ENCODE data around the gene MACROD2.

The MACROD2 gene

DNA sequence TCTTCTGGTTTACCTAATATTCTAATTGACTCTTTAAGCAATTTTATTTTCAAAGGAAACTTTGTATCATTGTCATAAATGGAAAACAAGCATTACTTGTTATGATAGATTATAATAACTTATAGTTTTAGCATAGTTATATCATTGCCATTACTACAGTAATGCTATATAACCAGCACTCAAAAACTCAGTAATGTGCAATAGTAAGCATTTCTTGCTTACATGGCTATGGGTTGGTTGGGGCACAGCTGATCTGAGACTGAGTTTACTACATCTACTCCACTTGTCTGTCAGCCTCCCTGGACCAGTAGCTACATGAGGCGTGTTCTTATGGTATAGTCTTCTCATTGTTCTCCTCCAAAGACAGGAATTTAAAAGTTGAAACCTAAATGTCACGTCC lies 1427.7 kb downstream of the MACROD2 start:
- no peak for DNase-seq (ENCODE audit: low read depth in 2 of 2)

DNA sequence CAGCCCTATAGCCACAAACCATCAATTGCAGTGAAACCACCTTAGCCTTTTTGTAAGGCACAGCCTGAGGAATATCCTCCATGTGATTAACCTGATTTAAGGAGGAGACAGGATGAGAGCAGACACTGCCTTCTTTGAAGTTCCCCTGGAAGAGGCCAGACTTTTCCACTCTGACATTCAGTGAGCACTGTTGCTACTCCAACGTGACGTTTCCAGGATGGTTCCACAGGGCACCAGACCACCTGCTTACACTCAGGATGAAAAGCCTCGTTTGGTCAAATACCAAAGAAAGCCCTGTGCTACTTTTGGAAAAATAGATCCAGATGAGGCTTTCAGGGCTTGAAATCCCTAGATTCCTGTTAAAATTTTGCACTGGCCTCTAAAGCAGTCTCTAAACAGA lies 1444.2 kb downstream of the MACROD2 start:
- no peak for DNase-seq (ENCODE audit: low read depth in 2 of 2)

DNA sequence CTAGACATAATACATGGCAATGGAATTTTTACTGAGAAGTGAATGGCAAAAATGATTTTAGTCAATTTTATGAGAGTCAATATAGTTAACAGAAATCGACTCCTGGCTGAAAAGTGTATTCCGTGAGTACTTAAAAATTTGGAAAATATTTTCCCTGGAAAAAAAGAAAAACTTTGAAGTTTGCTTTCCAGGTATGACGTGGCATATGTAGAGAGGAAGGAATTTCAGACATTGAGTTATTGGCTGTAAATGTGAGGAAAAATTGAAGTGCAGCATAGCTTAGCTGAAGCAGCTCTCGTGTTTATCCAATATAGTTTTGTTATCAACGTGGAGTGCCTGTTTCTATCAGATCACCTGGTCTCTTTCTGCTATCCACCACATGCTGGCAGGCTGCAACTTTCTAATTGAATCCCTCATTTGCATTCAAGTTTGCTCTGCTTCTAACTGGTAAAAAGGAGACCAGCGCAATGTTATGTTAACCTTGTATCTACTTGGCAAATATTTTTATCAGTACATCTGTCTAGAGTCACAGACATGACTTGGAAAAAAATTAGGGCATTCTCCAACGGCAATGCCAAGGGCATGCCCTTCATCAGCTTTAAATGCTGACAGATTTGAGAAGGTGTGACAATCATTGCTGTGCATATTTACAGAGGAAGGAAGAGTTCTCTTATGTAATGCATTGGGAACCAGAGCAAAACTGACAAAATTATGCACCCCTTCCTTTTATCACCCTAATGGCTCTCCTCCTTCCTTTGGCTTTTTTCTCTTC lies 1444.9 kb downstream of the MACROD2 start:
- no peak for DNase-seq (ENCODE audit: low read depth in 2 of 2)

DNA sequence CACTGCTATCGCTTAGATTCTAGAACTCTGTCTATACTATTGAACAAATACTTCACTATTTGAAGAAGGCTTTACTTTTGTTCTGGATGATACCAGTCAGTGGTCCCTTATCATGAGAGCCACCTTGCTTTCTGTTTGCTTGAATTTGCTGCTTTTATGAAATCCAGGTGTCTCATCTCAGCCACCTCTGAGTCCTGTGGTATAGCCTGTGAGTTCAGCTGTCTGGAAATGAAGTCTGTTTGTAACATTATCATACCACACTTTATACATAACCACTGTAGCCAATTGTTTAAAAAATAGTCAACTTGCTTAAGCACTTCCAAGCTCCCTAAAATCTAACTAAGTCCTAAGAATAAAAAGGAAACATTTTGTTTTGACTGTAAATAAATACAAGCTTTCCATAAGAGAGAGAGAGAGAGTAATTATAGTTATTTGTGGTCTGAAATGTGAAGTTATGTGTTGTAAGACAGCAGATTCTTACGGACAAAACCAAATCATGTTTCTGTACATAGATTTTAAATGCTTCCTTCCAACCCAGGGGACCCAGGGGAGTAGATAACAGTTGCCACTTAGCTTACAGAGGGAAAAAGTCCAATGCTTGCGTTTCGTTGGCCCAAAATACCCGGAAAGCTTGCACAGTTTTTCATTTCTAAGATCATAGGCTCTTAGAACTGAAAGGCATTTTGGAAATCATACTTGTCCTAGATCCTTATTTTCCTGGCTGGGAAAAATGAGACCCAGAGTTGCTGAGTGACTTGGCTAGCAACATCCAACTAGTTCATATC lies 1449.9 kb downstream of the MACROD2 start:
- no peak for DNase-seq (ENCODE audit: low read depth in 2 of 2)

DNA sequence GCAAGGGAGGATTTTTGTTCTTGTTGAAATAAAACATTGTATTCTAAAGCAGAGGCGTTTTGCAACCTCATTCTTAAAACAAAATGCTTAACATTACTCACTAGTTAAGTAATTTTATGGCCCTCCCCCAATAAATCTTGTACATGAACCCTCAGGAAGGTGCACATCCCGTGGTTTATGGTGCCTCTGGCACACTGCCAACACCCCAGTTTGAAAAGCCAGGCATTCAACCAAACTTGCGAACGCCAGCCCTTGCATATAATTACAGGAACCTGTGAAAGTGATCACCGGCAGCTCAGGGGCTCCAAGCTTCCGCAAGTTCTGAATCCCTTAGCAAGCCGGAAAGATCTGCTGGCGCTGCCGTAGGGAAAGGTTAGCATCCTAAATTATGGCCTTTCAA lies 1451.1 kb downstream of the MACROD2 start:
- DNase-seq (ENCODE audit: low read depth in 2 of 2): no peak

DNA sequence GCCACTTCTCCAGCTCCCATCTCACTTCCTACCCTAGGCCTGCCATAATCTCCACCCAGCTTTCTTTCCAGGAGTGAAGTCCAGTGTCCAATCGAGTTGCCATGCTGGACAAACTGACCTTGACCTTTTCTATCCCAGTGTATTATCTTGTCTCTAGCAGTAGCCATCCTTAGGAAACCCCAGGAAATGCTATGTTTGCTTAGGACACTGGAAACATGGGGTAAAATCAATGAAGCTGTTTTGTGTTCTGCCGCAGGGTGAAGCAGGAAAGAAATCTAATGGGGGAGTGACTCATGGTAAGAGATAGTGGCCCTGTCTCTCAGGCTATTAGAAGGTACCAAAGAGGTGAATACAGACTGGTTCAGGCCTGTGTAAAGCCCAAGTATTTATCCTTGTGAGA lies 1452.2 kb downstream of the MACROD2 start:
- no peak for DNase-seq (ENCODE audit: low read depth in 2 of 2)

DNA sequence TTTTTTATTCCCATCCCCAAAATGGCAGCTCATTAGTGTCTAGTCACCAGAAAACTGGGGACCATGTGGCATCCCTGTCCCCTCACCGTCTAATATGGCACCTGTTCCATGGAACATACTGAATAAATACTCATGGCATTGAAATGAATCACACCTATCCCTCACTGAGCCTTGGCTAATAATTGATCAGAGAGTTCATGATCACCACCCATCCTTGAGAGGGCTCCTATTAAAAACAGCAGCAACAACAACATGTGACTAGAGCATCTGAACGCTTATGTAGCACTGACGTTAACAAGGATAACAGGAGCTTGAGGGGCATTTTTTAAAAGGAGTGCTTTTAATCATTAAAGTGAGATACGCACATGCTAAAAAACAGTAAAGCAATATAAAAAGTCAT lies 1453.7 kb downstream of the MACROD2 start:
- no peak for DNase-seq (ENCODE audit: low read depth in 2 of 2)

DNA sequence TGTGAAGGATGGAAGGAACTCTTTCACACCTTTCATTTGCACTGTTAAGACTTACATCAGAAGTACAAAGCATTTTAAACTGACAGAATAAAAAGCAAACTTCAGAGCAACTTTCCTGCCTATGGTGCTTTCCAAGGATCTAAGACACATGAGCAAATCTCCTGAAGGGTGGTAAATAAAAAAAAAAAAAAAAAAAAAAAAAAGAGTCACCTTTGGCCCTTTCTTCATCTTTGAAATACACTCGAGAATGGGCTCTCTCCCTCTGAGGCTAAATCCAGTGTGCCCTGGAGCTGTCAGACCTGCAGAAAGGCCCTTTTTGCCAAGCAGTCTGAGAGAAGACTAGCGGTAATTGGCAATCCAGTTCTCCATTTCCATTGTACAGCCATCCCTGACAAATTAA lies 1455.9 kb downstream of the MACROD2 start:
- DNase-seq (ENCODE audit: low read depth in 2 of 2): no peak

DNA sequence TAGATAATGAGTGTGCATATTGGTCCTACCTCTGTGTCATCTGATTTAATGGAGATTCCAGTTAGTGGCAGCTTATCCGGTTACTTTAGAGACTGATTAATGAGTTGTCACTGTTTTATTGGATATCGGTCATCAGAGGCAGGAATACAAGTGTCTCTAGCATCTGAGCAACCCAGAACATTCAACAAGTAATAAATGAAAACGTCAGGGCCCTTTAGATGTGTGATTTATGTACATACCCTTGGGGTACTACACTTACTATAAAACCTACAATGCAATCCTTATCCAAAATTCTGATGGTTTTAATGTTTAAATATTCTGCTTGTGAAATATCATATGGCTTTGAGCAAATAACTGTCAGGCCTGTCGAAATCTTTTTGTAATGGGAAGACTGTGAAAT lies 1460.0 kb downstream of the MACROD2 start:
- no peak for DNase-seq (ENCODE audit: low read depth in 2 of 2)

DNA sequence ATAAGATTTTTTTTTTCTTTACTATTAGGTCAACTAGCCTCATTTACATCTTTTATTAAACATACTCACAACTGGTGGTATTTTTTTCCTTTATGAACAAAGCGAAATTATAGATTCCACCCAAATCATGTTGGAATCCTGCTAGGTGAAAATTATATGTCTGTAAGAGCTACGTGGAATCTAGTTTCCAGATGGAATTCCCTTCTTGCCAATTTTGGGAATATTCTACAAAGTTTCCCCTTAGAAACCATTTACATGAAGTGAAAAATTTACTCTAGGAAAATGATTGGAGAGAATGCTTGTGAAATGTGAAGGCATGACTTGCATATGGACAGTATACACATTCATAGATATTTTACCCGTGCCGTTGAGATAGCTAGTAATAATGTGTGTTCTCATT lies 1466.6 kb downstream of the MACROD2 start:
- DNase-seq (ENCODE audit: low read depth in 2 of 2): no peak

DNA sequence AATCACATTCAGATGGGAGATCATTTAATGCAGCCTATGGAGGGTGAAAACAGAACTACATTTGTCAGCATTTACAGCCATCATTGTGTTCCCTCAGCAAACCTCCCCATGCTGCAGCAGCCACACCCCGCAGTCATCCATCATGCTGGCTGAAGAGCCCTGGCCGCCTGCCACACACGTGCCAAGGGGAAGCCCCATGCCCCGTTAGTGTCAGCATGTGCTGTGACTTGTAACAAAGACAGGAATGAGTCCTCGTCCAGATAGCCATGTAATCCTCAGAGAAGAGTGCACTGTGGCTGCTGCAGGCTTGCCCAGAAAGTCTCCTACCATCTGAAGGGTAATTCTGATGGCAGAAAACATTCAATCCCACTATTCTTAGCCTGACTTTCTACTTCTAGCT lies 1480.2 kb downstream of the MACROD2 start:
- DNase-seq (ENCODE audit: low read depth in 2 of 2): no peak

DNA sequence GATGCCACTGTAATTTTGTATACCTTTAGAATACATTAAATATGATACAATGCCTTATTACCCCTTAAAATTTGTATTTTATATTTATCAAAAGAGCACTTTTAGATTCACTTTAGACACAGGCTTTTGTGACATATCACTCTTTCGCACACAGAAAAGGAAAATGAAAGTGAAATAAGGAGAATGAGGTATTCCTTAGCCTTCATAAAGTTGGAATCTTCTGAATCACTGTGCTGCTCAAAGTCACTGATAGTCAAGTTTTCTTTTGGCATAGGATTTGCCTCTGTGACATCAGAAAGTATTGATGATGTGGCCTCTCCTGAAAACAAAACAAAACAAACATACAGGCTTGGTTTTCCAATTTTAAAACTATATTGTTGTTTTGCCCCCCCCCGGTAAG lies 1480.9 kb downstream of the MACROD2 start:
- DNase-seq (ENCODE audit: low read depth in 2 of 2): no peak

DNA sequence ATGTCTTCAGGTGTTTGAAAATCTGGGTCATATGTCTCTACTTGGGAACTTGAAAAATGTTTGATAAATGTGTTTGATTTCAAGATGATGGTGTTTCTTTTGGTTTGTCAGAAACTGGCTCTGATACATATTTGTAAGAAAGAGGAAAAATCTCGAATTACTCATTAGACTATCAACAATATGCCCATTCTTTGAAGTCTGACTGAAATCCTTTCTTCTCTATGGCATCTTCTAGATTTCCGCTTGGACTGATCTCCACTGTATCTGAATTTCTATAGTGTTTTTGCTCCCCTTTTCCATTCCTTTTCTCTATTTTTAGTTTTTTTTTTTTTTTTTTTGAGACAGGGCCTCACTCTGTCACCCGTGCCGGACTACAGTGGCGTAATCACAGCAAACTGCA lies 1481.5 kb downstream of the MACROD2 start:
- no peak for DNase-seq (ENCODE audit: low read depth in 2 of 2)

DNA sequence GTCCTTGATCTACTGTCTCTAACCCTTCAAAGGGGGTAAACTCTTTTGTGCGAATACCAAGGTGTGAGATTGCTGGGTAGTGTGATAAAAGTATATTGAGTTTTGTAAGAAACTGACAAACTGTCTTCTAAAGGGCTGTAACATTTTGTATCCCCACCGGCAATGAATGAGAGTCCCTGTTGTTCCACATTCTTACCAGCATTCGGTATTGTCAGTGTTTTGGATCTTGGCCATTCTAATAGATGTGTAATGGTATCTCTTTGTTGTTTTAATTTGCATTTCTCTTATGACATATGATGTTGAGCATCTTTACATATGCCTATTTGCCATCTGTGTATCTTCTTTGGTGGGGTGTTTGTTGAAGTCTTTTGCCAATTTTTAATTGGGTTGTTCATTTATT lies 1487.2 kb downstream of the MACROD2 start:
- DNase-seq (ENCODE audit: low read depth in 2 of 2): no peak

DNA sequence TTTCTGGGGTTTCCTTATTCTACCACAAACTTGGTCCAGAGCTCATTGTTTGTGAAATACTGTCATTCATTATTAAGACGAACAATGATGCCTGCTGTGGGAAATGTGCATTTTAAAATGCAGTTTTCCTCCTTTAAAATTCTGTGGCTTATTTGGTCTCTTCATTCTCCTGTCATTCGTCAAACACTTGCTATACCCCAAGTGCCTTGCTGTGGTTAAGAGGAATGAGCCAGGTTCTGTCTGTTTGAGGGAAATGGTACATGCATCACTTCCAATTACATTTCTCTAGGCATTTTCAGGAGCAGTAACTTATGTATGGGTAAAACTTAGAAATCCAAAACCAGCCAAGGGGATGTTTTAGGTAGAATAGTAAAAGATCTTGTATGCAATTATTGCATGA lies 1490.2 kb downstream of the MACROD2 start:
- DNase-seq (ENCODE audit: low read depth in 2 of 2): no peak

DNA sequence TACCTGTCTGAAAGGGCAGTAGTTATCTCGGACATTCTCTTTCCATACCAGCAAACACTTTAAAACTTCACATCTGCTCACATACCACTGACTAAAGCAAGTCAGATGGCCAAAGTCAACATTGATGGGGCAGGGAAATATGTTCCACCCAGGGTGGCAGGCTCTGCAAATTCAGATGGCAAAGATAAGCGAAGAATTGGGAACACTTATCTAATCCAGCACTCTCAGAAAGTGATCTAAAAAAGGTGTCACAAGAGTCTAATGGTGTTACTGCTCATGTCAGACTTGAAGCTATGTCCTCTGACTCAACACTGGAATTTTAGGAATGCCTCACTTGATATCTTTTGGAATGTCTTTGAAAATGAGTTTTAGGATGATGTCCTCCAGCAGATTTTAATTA lies 1491.7 kb downstream of the MACROD2 start:
- no peak for DNase-seq (ENCODE audit: low read depth in 2 of 2)

DNA sequence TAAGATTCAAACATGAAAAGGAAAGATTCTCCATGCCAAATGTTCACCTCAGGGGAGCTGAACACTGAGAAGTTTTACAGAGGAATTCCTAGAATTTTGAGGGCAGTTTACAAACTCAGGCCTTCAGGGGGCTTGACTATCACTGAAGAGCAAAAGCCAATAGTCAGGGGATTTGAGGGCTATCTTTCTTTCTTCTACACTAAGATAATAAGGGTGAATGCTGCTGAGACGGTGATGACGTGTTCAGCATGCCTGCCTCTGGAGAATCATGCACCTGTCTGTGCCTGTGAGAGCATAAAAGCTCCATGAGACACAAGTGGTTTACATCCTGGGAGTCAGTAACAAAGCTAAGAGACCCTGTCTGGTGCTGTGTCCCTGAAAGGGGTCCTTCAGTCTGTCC lies 1492.4 kb downstream of the MACROD2 start:
- DNase-seq (ENCODE audit: low read depth in 2 of 2): no peak

DNA sequence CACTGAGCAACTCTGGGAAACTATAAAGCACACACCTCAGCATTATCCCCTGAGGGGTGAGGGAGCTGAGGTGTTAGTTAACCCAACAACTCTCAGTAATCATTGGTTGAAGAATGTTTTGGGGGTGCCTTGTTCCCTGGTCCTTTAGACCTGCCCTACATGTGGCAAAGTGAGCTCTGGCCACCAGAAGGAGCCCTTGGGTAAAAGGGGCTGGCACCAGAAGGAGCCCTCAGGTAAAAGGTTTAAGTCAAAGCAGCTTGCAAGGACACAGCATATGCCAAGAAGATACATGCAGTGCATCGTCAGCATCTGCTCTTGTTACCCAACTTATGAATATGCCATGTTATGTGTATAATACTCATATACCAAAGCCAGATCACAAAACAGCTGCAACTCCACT lies 1496.3 kb downstream of the MACROD2 start:
- no peak for DNase-seq (ENCODE audit: low read depth in 2 of 2)

DNA sequence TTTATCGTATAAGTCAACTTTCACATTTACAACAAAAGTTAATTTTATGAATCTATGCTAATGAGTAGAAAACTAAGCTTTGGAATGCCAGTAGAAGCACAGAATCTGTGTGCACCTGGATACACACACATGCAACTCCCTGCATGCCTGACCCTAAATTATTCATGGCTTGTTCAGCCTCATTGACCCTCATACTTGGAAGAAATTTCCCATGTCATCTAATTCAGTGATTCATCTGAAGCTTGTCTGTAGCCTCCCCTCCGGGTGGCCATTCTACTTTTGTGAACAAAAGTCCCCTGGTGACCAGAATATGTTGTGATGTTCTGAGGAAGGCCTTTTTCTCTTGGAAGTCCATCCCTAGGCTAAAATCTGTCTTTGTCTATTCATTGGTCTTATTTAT lies 1499.5 kb downstream of the MACROD2 start:
- no peak for DNase-seq (ENCODE audit: low read depth in 2 of 2)

DNA sequence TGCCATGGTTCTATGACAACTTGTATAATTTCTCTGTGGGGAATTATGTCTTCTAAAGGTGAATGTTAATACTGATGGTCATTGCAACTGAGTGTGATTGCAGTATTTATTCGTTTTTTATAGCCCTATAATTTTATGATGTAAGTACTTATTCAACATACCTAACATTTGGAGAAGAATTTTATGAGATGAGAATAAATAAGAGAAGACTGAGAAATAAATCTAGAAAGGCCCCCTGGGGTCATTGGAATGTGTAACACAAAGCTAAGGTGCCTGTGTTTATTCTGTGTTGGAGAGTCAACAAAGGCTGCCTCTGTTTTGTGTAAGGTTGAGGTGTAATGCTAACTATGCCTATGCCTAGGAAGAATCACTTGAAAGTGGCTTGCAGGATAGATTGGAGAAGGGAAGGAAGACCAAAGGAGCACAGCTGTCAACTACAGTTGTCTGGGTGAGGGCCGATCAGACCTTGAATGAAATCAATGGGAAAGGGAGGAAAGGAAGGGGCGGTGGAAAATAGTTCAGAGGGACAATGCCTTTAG lies 1501.3 kb downstream of the MACROD2 start:
- no peak for DNase-seq (ENCODE audit: low read depth in 2 of 2)

DNA sequence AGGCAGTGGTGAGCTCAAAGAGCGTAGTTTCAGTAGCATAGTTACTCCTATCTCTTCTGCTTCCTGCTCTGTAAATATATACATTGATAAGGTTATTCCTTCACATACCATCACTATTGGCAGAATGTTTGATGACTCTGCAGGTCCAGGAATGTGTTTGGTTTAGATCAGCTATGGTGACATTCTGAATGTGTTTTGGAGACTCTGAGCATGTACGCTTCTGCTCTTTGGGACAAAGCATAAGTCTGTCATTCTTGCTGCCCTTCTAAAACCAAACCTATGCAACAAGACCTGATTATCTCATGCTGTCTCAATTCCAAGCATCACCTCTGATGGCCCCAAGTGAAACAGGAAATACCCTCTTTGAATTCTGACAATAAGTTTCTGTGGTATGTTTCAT lies 1503.6 kb downstream of the MACROD2 start:
- no peak for DNase-seq (ENCODE audit: low read depth in 2 of 2)

DNA sequence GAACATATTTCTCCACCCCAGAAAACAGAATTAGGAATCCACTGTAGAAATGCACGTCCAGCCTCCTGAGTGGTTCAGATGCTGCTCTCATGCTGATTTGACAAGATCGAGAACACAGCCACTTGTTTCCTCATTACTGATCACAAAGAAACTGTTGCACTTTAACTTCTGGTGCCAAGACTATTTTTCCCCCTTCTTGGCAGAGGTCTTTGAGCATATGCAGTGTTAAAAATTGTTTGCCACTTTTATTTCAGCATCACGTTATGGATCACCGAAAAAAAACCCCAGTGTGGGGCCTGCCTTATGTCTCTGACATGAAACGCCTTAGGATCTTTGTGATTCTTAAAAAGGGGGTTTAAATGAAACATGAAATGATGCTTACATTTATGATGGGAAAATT lies 1511.0 kb downstream of the MACROD2 start:
- no peak for DNase-seq (ENCODE audit: low read depth in 2 of 2)

DNA sequence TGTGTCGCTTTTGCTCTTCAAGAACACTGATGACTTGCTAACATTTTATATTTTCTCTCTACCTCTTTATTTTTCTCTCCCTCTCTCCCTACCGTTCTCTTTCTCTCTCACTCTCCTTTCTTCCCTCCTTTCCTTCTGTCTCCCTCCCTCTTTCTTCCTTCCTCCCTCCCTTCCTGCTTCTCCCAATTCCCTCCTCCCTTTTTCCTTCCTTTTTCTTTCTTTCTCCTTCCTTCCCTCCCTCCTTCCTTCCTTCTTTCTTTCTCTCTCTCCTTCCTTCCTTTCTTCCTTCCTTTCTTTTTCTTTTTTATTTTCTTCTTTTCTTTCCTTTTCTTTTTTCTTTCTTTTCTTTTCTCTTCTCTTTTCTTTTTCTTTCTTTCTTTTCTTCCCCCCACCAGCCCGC lies 1511.8 kb downstream of the MACROD2 start:
- no peak for DNase-seq (ENCODE audit: low read depth in 2 of 2)
